ENCODE results near the gene PRDX5. TPM values are rescaled to one million over a fixed set of nuclear protein-coding genes. Genes with fewer than 3 reads are reported as not detected.

PRDX5 gene
- total and polyA plus RNA-seq, 2 donors from 2014 or later, result 192 to 1,026 TPM

- Histone ChIP-seq H3K27ac (ENCODE audit: low read depth in 2 of 2, low read length in 2 of 2) (no peak overlapping the region), H3K9ac (ENCODE audit: low read length in 3 of 3) (no peak overlapping the region), H3K4me1 (ENCODE audit: control insufficient read depth in 2 of 3, insufficient read depth in 2 of 3, low read depth in 1 of 3, low read length in 3 of 3) (peaks cover 0 to 11% (median 0%) of the 10 kb centered on the region in 3 donors), H3K4me3 (ENCODE audit: low read length in 3 of 3) (no peak overlapping the region), H3K27me3 (ENCODE audit: control insufficient read depth, insufficient read depth, low read length) (peaks cover 47% of the 10 kb centered on the region), H3K36me3 (ENCODE audit: control insufficient read depth in 2 of 3, insufficient read depth in 3 of 3, low read length in 3 of 3) (no peaks in the 10 kb centered on the region), H3K9me3 (ENCODE audit: control insufficient read depth in 2 of 3, insufficient read depth in 1 of 3, low read length in 3 of 3) (no peaks in the 10 kb centered on the region)
- TF ChIP-seq CTCF (IDR thresholded peaks at IDR 0.05; ENCODE audit: borderline replicate concordance, extremely low read depth, insufficient read depth), result no peak
- DNase-seq (no peak), FAIRE-seq (no peak)
- intact Hi-C loops (cut with DNase I), result no loop called here
These were observed 23.1 kb upstream of the PRDX5 start for GRCh38 chr11:64294774-64295173.

- no peak for TF ChIP-seq CTCF (IDR thresholded peaks at IDR 0.05; ENCODE audit: borderline replicate concordance, extremely low read depth, insufficient read depth)
- no peak overlapping the region for H3K4me3 ChIP-seq (ENCODE audit: low read length in 3 of 3)
- intact Hi-C loops (cut with DNase I), result no loop called here
- no peaks in the 10 kb centered on the region for H3K9me3 ChIP-seq (ENCODE audit: control insufficient read depth in 2 of 3, insufficient read depth in 1 of 3, low read length in 3 of 3)
- H3K36me3 ChIP-seq (ENCODE audit: control insufficient read depth in 2 of 3, insufficient read depth in 3 of 3, low read length in 3 of 3), result no peaks in the 10 kb centered on the region
- H3K4me1 ChIP-seq (ENCODE audit: control insufficient read depth in 2 of 3, insufficient read depth in 2 of 3, low read depth in 1 of 3, low read length in 3 of 3), result peaks cover 0 to 20% (median 0%) of the 10 kb centered on the region in 3 donors
- FAIRE-seq (no peak), DNase-seq (no peak)
- no peak overlapping the region for H3K9ac ChIP-seq (ENCODE audit: low read length in 3 of 3)
- no peak overlapping the region for H3K27ac ChIP-seq (ENCODE audit: low read depth in 2 of 2, low read length in 2 of 2)
- H3K27me3 ChIP-seq (ENCODE audit: control insufficient read depth, insufficient read depth, low read length), result peaks cover 45% of the 10 kb centered on the region
These were observed 22.2 kb upstream of the PRDX5 start for GRCh38 chr11:64295760-64296159.

GRCh38 chr11:64296236-64296635, 21.7 kb upstream of the PRDX5 start:
- Histone ChIP-seq H3K9ac (ENCODE audit: low read length in 3 of 3) (no peak overlapping the region), H3K27ac (ENCODE audit: low read depth in 2 of 2, low read length in 2 of 2) (no peak overlapping the region), H3K4me1 (ENCODE audit: control insufficient read depth in 2 of 3, insufficient read depth in 2 of 3, low read depth in 1 of 3, low read length in 3 of 3) (peaks cover 0 to 22% (median 0%) of the 10 kb centered on the region in 3 donors), H3K9me3 (ENCODE audit: control insufficient read depth in 2 of 3, insufficient read depth in 1 of 3, low read length in 3 of 3) (no peaks in the 10 kb centered on the region), H3K4me3 (ENCODE audit: low read length in 3 of 3) (no peak overlapping the region), H3K36me3 (ENCODE audit: control insufficient read depth in 2 of 3, insufficient read depth in 3 of 3, low read length in 3 of 3) (no peaks in the 10 kb centered on the region), H3K27me3 (ENCODE audit: control insufficient read depth, insufficient read depth, low read length) (peaks cover 43% of the 10 kb centered on the region)
- FAIRE-seq, result no peak
- TF ChIP-seq CTCF (IDR thresholded peaks at IDR 0.05; ENCODE audit: borderline replicate concordance, extremely low read depth, insufficient read depth), result no peak
- DNase-seq, result no peak
- intact Hi-C loops (cut with DNase I), result no loop called here

All from kidney (tissue), 14 donors.